Rectal smooth muscle tissue (tissue), 1 donor: Measurements from ENCODE around the gene SKAP1.

Experiments
- H3K27ac ChIP-seq: one replicate; pipeline ENCODE4 v1.7.0; 2013; ENCODE audit warnings: low read depth, low read length, inconsistent platforms
- H3K27me3 ChIP-seq: one replicate; pipeline ENCODE4 v1.7.0; 2013; ENCODE audit warnings: low read length; ENCODE audit not compliant: control insufficient read depth, insufficient read depth
- H3K36me3 ChIP-seq: one replicate; pipeline ENCODE4 v1.7.0; 2013; ENCODE audit warnings: low read length; ENCODE audit not compliant: control insufficient read depth, insufficient read depth
- H3K4me1 ChIP-seq: one replicate; pipeline ENCODE4 v1.7.0; 2013; ENCODE audit warnings: low read length; ENCODE audit not compliant: control insufficient read depth, insufficient read depth
- H3K4me3 ChIP-seq: one replicate; pipeline ENCODE4 v1.7.0; 2013; ENCODE audit warnings: low read length
- H3K9ac ChIP-seq: one replicate; pipeline ENCODE4 v1.7.0; 2013; ENCODE audit warnings: low read length

The SKAP1 gene

DNA sequence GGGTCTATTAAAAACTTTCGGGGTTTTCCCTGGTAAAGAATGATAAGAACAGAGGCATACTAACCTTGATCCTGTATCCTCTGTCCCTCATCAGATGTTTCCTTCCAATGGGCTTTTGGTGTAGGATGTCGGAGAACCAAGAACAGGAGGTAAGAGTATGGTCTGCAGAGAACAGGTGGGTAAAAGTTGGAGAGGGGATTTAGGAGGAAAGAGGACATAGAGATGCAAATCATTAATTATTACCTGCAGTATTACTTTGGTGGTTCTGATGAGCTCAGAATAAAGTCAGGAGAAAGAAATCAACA lies 318.1 kb downstream of the SKAP1 start:
- Histone ChIP-seq H3K27me3 (no peaks in the 10 kb centered on the region), H3K9ac (no peak overlapping the region), H3K27ac (no peak overlapping the region), H3K36me3 (no peaks in the 10 kb centered on the region), H3K4me1 (no peaks in the 10 kb centered on the region), H3K4me3 (no peak overlapping the region)

DNA sequence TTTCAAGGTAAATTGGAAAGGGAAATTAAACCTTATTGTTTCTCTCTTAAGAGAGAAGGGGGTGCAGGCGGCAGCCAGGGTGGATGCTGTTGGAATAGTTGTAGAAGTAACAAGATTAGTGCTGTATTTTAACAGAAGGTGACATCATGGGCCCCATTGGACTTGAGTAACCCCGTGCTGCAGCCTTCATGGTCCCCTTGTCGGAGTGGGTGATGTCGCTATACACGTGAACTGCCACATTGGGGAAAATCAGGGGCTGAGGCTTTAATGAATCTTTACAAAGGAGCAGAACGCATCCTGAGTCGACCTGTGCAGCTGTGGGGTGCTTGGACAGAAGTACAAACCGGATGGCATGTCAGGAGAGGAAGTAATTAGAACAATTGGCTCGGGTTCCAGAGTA lies 319.3 kb downstream of the SKAP1 start:
- Histone ChIP-seq H3K4me1 (no peaks in the 10 kb centered on the region), H3K27me3 (no peaks in the 10 kb centered on the region), H3K36me3 (no peaks in the 10 kb centered on the region), H3K4me3 (no peak overlapping the region), H3K9ac (no peak overlapping the region), H3K27ac (no peak overlapping the region)

DNA sequence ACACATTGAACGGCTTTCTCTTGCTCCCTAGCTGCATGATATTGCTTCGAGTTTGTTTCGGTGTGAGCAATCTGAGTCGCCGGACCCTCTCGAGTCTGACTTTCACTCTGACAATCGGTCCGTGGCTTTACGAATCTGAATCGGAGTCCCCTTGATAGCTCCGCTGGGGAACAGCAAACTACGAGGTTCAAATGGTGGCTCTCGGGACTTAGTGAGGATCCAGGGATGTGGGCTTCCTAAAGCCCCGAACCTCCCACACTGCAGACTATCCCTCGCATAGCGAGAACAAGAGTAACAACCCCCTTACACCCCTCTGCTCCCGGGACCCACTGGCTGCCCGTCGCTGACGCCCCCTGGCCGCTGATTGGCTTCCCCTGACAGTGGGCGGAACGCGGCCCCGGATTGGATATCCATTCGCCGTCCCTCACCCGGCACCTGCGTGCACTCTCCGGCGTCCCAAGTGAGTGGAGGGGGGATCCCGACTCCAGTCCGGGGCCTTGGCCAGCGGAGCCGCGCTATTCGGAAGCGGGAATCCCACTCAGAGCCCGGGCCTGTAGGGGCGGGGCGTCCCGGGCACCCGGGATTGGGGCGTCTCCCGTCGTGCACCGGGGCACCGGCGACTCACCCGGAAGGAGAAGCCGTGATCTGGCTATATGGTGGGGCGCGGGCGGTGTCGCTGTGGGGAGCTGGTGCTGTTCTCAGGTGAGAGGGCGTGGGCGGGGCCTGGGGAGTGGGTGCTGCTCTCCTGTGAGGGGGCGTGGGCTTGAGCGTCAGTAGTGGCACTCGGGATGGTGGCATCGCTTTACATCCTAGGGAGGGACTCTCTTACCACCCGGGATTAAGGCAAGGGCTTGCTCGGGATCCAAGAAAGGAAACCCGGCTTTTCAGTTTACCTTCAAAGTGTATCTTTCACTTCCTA lies 322.6 kb downstream of the SKAP1 start, which contains the start of gene SNX11:
TSS of gene SNX11 (plus strand) at position 630 of the 919 bp plus-strand sequence. CDS start 4,278 bp downstream, outside the sequence.
- H3K36me3 ChIP-seq = no peaks in the 10 kb centered on the region
- peak within 1 kb of the TSS; percentile 94 for H3K27ac ChIP-seq
- H3K27me3 ChIP-seq = no peaks in the 10 kb centered on the region
- peak within 1 kb of the TSS; percentile 93 for H3K4me3 ChIP-seq
- peak within 1 kb of the TSS; percentile 86 for H3K9ac ChIP-seq
- H3K4me1 ChIP-seq = no peaks in the 10 kb centered on the region

DNA sequence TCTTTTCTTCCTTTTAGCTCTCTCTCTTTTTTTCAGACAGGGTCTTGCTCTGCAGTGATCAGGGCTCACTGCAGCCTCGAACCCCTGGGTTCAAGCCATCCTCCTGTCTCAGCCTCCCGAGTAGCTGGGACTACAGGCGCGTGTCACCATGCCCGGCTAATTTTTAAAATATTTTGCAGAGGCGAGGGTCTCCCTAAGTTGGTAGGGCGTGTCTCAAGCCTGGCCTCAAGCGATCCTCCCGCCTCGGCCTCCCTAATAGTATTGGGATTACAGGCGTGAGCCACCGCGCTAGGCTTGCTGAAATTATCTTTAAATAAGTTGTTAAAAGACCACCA lies 323.2 kb downstream of the SKAP1 start:
- Histone ChIP-seq H3K27me3 (no peaks in the 10 kb centered on the region), H3K4me3 (peak overlapping the region; percentile 93), H3K27ac (peak overlapping the region; percentile 94), H3K36me3 (no peaks in the 10 kb centered on the region), H3K4me1 (no peaks in the 10 kb centered on the region), H3K9ac (peak overlapping the region; percentile 86)

DNA sequence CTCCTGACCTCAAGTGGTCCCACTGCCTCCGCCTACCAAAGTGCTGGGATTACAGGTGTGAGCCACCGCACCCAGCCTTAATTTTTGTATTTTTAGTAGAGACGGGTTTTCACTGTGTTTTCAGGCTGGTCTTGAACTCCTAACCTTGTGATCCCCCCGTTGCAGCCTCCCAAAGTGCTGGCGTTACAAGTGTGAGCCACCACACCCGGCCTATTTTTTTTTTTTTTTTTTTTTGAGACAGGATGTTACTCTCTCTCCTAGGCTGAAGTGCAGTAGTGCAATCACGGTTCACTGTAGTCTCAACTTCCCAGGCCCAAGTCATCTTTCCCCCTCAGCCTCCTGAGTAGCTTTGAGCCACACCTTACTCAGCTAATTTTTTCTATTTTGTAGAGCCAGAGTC lies 325.6 kb downstream of the SKAP1 start:
- no peak overlapping the region for H3K4me3 ChIP-seq
- H3K4me1 ChIP-seq = no peaks in the 10 kb centered on the region
- no peaks in the 10 kb centered on the region for H3K27me3 ChIP-seq
- no peak overlapping the region for H3K9ac ChIP-seq
- no peak overlapping the region for H3K27ac ChIP-seq
- H3K36me3 ChIP-seq = no peaks in the 10 kb centered on the region

DNA sequence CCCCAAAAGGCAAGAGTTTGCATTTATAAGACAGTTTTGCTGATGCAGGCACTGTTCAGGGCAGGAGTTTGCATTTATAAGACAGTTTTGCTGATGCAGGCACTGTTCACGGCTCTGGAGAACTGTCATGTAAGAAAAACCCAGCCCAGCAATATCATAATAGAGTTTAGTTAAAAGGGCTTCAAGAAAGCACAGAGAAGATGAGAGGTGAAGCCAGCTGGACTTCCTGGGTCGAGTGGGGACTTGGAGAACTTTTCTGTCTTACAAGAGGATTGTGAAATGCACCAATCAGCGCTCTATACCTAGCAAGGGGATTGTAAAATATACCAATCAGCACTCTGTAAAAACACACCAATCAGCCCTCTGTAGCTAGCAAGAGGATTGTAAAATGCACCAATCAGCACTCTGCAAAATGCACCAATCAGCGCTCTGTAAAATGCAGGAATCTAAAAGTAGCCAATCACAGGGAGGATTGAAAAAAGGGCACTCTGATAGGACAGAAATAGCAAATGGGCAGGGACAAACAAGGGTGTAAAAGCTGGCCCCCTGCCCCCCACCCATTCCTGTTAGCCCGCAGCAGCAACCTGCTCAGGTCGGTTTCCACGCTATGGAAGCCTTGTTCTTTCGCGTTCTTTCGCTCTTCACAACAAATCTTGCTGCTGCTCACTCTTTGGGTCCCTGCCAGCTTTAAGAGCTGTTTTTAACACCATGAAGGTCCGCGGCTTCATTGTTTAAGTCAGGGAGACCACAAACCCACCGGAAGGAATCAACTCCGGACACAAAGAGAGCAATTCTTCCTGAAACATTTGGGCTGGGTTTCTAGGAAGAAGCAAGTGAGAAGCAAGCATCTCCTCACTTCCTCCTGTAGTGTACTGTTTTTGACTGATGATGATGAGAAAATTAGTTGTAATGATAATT lies 327.0 kb downstream of the SKAP1 start:
- Histone ChIP-seq H3K9ac (no peak overlapping the region), H3K27ac (no peak overlapping the region), H3K4me1 (no peaks in the 10 kb centered on the region), H3K4me3 (no peak overlapping the region), H3K27me3 (no peaks in the 10 kb centered on the region), H3K36me3 (no peaks in the 10 kb centered on the region)

DNA sequence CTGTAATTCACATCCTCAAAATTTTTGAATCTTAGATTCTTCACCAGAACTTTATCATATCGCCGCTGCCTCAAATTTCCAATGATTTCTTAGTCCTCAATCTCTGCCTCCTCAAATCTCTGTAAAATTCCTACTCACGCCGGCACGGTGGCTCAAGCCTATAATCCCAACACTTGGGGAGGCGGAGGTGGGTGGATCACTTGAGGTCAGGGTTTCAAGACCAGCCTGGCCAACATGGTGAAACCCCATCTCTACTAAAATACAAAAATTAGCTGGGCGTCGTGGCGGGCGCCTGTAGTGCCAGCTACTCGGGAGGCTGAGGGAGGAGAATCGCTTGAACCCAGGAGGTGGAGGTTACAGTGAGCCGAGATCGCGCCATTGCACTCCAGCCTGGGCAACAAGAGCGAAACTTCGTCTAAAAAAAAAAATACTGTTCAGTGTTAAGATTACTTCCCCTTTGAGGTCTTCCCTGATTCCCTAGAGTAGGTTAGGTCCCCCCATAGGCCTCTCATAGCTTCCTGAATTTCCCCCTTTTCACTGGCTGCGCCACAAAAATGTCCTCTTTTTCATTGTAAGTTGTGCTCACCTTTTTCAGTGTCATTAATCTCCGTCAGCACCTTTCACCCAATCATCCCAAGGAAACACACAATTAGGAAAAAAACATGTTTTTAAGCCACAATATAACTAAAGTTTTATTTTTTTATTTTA lies 327.8 kb downstream of the SKAP1 start:
- H3K4me1 ChIP-seq = no peaks in the 10 kb centered on the region
- H3K9ac ChIP-seq = no peak overlapping the region
- H3K36me3 ChIP-seq = no peaks in the 10 kb centered on the region
- no peaks in the 10 kb centered on the region for H3K27me3 ChIP-seq
- H3K27ac ChIP-seq = no peak overlapping the region
- no peak overlapping the region for H3K4me3 ChIP-seq

DNA sequence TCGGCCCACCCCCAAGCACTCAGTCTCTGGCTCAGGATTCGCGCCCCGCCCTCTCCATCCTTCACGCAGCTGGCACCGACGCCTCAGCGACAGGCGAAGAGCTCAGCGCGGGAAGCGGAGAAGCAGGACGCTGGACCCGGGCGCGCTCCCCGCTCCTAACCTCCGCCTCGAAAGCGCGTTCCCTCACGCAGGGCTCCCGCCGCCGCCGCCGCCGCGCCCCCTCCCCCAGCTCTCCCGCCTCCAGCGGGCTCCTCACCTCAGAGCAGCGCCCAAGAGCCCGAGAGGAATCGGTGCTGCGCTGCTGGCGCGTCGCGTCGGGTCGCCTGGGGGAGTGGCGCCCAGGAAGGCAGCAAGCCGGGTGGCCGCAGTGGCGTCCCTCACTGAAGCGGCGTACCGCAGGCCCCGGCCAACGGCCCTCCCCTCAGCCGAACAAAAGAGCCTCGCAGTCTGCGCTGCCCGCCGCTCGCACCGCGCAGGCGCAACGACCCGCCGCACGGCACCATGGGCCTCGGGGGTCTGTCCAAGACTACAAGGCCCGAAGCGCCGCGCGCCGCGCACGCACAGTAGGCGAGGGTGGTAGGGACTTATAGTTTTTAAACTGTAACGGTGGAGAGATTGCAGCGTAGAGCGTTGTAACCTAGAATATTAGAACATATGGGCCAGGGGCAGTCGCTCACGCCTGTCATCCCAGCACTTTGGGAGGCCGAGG lies 328.8 kb downstream of the SKAP1 start, which contains the start of gene CBX1:
TSS of gene CBX1 (minus strand) at position 467 of the 709 bp plus-strand sequence. CDS start 24,474 bp downstream, outside the sequence.
- Histone ChIP-seq H3K36me3 (no peaks in the 10 kb centered on the region), H3K9ac (peak within 1 kb of the TSS; percentile 40), H3K4me3 (peak within 1 kb of the TSS; percentile 92), H3K27me3 (no peaks in the 10 kb centered on the region), H3K4me1 (no peaks in the 10 kb centered on the region), H3K27ac (peak within 1 kb of the TSS; percentile 89)

DNA sequence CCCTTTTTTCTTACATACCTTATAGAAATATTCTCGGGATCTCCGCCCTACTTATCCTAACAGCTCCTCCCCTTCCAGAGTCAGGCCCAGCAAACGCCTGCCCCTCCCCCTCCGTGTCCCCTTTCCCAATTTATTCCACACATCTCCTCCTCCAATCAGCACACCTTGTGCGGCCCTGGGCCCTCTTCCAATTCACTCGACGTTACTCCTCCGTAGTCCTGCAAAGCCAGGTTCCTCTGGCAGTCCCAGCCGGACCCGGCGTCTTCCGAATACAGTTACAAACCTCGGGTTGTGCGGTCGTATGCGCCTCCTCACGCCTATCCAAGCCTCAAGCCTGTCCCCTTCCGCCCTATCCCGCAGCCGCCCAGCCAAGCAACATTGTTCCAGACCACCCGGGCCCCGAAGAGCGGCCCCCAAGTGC lies 329.4 kb downstream of the SKAP1 start:
- H3K9ac ChIP-seq = peak overlapping the region; percentile 40
- no peaks in the 10 kb centered on the region for H3K36me3 ChIP-seq
- peak overlapping the region; percentile 92 for H3K4me3 ChIP-seq
- H3K27me3 ChIP-seq = no peaks in the 10 kb centered on the region
- peak overlapping the region; percentile 89 for H3K27ac ChIP-seq
- H3K4me1 ChIP-seq = no peaks in the 10 kb centered on the region

DNA sequence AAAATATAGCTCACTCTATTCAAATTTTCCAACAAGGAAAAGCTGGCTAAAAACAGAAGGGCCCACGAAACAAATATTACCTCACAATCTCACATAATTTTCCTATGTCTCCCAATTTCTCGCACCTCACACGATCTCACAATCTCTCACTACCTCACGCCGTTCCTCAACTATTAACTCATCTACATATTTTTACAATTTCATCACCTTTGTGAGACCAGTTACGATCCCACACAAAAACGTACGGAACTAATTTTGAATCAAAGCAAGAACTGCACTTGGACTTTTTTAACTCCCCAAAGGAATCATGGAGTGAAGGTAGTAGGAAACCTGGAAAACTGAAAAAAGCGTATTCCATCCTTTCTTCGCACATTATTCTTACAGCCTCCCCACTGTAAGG lies 329.9 kb downstream of the SKAP1 start:
- no peaks in the 10 kb centered on the region for H3K36me3 ChIP-seq
- H3K4me3 ChIP-seq = peak overlapping the region; percentile 92
- H3K9ac ChIP-seq = no peak overlapping the region
- H3K4me1 ChIP-seq = no peaks in the 10 kb centered on the region
- no peaks in the 10 kb centered on the region for H3K27me3 ChIP-seq
- H3K27ac ChIP-seq = peak overlapping the region; percentile 89

DNA sequence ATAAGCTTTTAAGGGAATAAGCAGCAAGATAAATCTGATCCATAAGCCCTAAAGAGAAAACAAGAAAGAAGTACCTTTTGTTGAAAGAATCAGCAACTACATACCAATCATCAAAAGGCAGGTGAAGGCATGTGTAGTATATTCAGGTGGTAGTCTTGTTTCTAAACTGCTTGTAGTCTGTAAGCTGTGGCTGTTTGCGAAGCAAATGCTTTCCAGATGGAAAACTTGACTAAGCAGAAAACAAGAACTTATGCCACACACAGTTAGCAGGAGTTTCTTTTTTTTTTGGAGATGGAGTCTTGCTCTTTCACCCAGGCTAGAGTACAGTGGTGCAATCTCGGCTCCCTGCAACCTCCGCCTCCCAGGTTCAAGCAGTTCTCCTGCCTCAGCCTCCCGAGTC lies 334.4 kb downstream of the SKAP1 start:
- Histone ChIP-seq H3K9ac (no peak overlapping the region), H3K27ac (no peak overlapping the region), H3K4me1 (no peaks in the 10 kb centered on the region), H3K4me3 (no peak overlapping the region), H3K27me3 (no peaks in the 10 kb centered on the region), H3K36me3 (no peaks in the 10 kb centered on the region)
